A673 (cell line): ENCODE data around the gene TMPRSS11F.

Source experiments
- CTCF ChIP-seq: fragments of 300-800, 200-600 bp; sonication (generic); conservative IDR thresholded peaks from 2 replicates; pipeline ENCODE4 v1.5.1; 2017; ENCODE audit warnings: low read depth, mild to moderate bottlenecking, antibody characterized with exemption, low read length, moderate library complexity, mixed read lengths
- EZH2 ChIP-seq: fragments of 200-600 bp; sonication (generic); IDR thresholded peaks from 2 replicates; pipeline ENCODE4 v1.6.1; 2017; ENCODE audit warnings: borderline replicate concordance, low read depth, mild to moderate bottlenecking, mixed read lengths, antibody characterized with exemption, low read length; ENCODE audit not compliant: poor library complexity, severe bottlenecking

GRCh38 chr4:68079928-68080327 lies 49.7 kb downstream of the TMPRSS11F start:
- TF ChIP-seq CTCF (no peak), EZH2 (no peak)
